H9 (cell line): Measurements from ENCODE around the gene WHRN. TPM values are rescaled to one million over a fixed set of nuclear protein-coding genes. Genes with fewer than 3 reads are reported as not detected.

Source experiments
- DNase-seq: peaks from one replicate; pipeline ENCODE4 v3.0.0-alpha.2; 2017
- H2AFZ ChIP-seq: one replicate; pipeline ENCODE4 v1.6.1; 2013; ENCODE audit warnings: mild to moderate bottlenecking, low read length, control low read depth, moderate library complexity
- H2AK5ac ChIP-seq: 2 replicates; pipeline ENCODE4 v1.6.1; 2013; ENCODE audit warnings: low read length, control low read depth, mixed read lengths; ENCODE audit not compliant: insufficient read length
- H2BK120ac ChIP-seq: one replicate; pipeline ENCODE4 v1.6.1; 2013; ENCODE audit warnings: low read depth, mild to moderate bottlenecking, low read length, control low read depth, inconsistent platforms; ENCODE audit not compliant: poor library complexity, severe bottlenecking
- H2BK12ac ChIP-seq: 2 replicates; pipeline ENCODE4 v1.6.1; 2013; ENCODE audit warnings: low read length, control low read depth, mixed read lengths, low read depth; ENCODE audit not compliant: insufficient read length
- H2BK15ac ChIP-seq: 2 replicates; pipeline ENCODE4 v1.6.1; 2013; ENCODE audit warnings: low read depth, low read length, control low read depth
- H2BK20ac ChIP-seq: one replicate; pipeline ENCODE4 v1.6.1; 2013; ENCODE audit warnings: low read depth, mild to moderate bottlenecking, low read length, control low read depth, inconsistent platforms; ENCODE audit not compliant: poor library complexity, severe bottlenecking
- H2BK5ac ChIP-seq: 2 replicates; pipeline ENCODE4 v1.6.1; 2013; ENCODE audit warnings: low read length, control low read depth, mixed read lengths; ENCODE audit not compliant: insufficient read length
- H3K14ac ChIP-seq: 2 replicates; pipeline ENCODE4 v1.6.1; 2013; ENCODE audit warnings: low read length, control low read depth; ENCODE audit not compliant: insufficient read depth
- H3K18ac ChIP-seq: 2 replicates; pipeline ENCODE4 v1.6.1; 2013; ENCODE audit warnings: low read depth, mild to moderate bottlenecking, mixed read lengths, low read length, control low read depth; ENCODE audit not compliant: insufficient read length
- H3K23ac ChIP-seq: 2 replicates; pipeline ENCODE4 v1.6.1; 2013; ENCODE audit warnings: low read length, control low read depth, mixed read lengths, low read depth; ENCODE audit not compliant: insufficient read length
- H3K23me2 ChIP-seq: 2 replicates; pipeline ENCODE4 v1.6.1; 2013; ENCODE audit warnings: low read depth, mild to moderate bottlenecking, mixed read lengths, low read length, control low read depth; ENCODE audit not compliant: insufficient read length, poor library complexity, severe bottlenecking
- H3K27ac ChIP-seq: 2 replicates; pipeline ENCODE4 v1.5.1; 2013; ENCODE audit warnings: low read length, control low read depth, mixed read lengths, low read depth; ENCODE audit not compliant: insufficient read length
- H3K27me3 ChIP-seq: 2 replicates; pipeline ENCODE4 v1.6.1; 2013; ENCODE audit warnings: low read length, control low read depth, inconsistent platforms; ENCODE audit not compliant: insufficient read depth
- H3K4ac ChIP-seq: 2 replicates; pipeline ENCODE4 v1.6.1; 2013; ENCODE audit warnings: low read depth, mild to moderate bottlenecking, control low read depth, inconsistent platforms, low read length, moderate library complexity
- H3K4me1 ChIP-seq: 2 replicates; pipeline ENCODE4 v1.6.1; 2013; ENCODE audit warnings: low read length, control low read depth, inconsistent platforms; ENCODE audit not compliant: insufficient read depth
- H3K4me2 ChIP-seq: 2 replicates; pipeline ENCODE4 v1.6.1; 2013; ENCODE audit warnings: low read length, control low read depth, mixed read lengths; ENCODE audit not compliant: insufficient read length, insufficient read depth
- H3K56ac ChIP-seq: 2 replicates; pipeline ENCODE4 v1.6.1; 2013; ENCODE audit warnings: low read depth, mild to moderate bottlenecking, mixed read lengths, low read length, control low read depth; ENCODE audit not compliant: insufficient read length
- H3K79me1 ChIP-seq: 2 replicates; pipeline ENCODE4 v1.6.1; 2013; ENCODE audit warnings: low read depth, mild to moderate bottlenecking, moderate library complexity, low read length, control low read depth, inconsistent platforms; ENCODE audit not compliant: insufficient read depth, poor library complexity, severe bottlenecking
- H3K79me2 ChIP-seq: 2 replicates; pipeline ENCODE4 v1.6.1; 2013; ENCODE audit warnings: low read length, control low read depth, inconsistent platforms; ENCODE audit not compliant: insufficient read depth
- H3K9ac ChIP-seq: 2 replicates; pipeline ENCODE4 v1.6.1; 2013; ENCODE audit warnings: low read length, control low read depth, mixed read lengths; ENCODE audit not compliant: insufficient read length; ENCODE audit errors: extremely low read depth
- H3K9me3 ChIP-seq: one replicate; pipeline ENCODE4 v1.6.1; 2013; ENCODE audit warnings: low read depth, low read length, inconsistent platforms; ENCODE audit not compliant: control insufficient read depth
- H3T11ph ChIP-seq: one replicate; pipeline ENCODE4 v1.6.1; 2013; ENCODE audit warnings: mild to moderate bottlenecking, low read length, control low read depth, inconsistent platforms
- H4K20me1 ChIP-seq: one replicate; pipeline ENCODE4 v1.6.1; 2013; ENCODE audit not compliant: control insufficient read depth, insufficient read length, insufficient read depth
- H4K5ac ChIP-seq: 2 replicates; pipeline ENCODE4 v1.6.1; 2013; ENCODE audit warnings: low read depth, mild to moderate bottlenecking, mixed read lengths, low read length, control low read depth; ENCODE audit not compliant: insufficient read length
- H4K8ac ChIP-seq: replicated peaks from 2 replicates; pipeline ENCODE4 v1.6.1; 2013; ENCODE audit warnings: low read length, control low read depth, mixed read lengths, low read depth; ENCODE audit not compliant: insufficient read length
- H4K91ac ChIP-seq: 2 replicates; pipeline ENCODE4 v1.6.1; 2013; ENCODE audit warnings: low read depth, mild to moderate bottlenecking, moderate library complexity, mixed read lengths, low read length, control low read depth; ENCODE audit not compliant: insufficient read length
- H3K27ac Mint-ChIP-seq, 3 experiments: 2 replicates in 2 of 3; 3 replicates in 1 of 3; pipeline ENCODE4 v1.8.0; 2020 to 2021; ENCODE audit warnings: mixed read lengths in 3 of 3, mild to moderate bottlenecking in 1 of 3, moderate library complexity in 1 of 3
- H3K27me3 Mint-ChIP-seq: 2 replicates; pipeline ENCODE4 v1.8.0; 2021; ENCODE audit warnings: low read depth, mild to moderate bottlenecking, moderate library complexity, mixed read lengths
- H3K36me3 Mint-ChIP-seq, 3 experiments: 2 replicates in 2 of 3; 3 replicates in 1 of 3; pipeline ENCODE4 v1.8.0; 2020 to 2021; ENCODE audit warnings: low read depth in 3 of 3, mixed read lengths in 3 of 3; ENCODE audit not compliant: insufficient read depth in 1 of 3
- H3K4me1 Mint-ChIP-seq, 2 experiments: 2 replicates each; pipeline ENCODE4 v1.8.0; 2020; ENCODE audit warnings: mixed read lengths in 2 of 2
- H3K4me3 Mint-ChIP-seq, 2 experiments: 2 replicates in 1 of 2; 3 replicates in 1 of 2; pipeline ENCODE4 v1.8.0; 2020 to 2021; ENCODE audit warnings: mild to moderate bottlenecking in 2 of 2, mixed read lengths in 2 of 2, moderate library complexity in 1 of 2
- H3K9me3 Mint-ChIP-seq, 2 experiments: 2 replicates in 1 of 2; 3 replicates in 1 of 2; pipeline ENCODE4 v1.8.0; 2020; ENCODE audit warnings: mild to moderate bottlenecking in 2 of 2, mixed read lengths in 2 of 2, moderate library complexity in 1 of 2
- CTCF ChIP-seq: fragments of 200-600 bp; sonication (generic); conservative IDR thresholded peaks from 3 replicates; pipeline ENCODE4 v1.8.0; 2021; ENCODE audit warnings: antibody characterized with exemption, mild to moderate bottlenecking
- WGBS: extraction: QIAGEN DNeasy Blood & Tissue Kit; methylation state at CpG from one replicate; pipeline ENCODE4 v1.1.7; 2013; ENCODE audit warnings: missing lambda C conversion rate, low lambda C conversion rate, mixed read lengths; ENCODE audit not compliant: insufficient read length; ENCODE audit errors: extremely low coverage; 5-methylcytosine and 5-hydroxymethylcytosine counted together
- total RNA-seq: library from RNA; stranded (reverse); gene quantifications from 2 replicates; pipeline ENCODE4 v1.2.1, GENCODE V29; 2021

WHRN gene
- total RNA-seq, 1 experiment from 2014 or later, result 2.2 TPM

GRCh38 chr9:114451707-114452031 is 53.6 kb downstream of the WHRN start:
- no peak overlapping the region for H3K56ac ChIP-seq
- H3K27me3 ChIP-seq, result no peaks in the 10 kb centered on the region
- H2BK20ac ChIP-seq, result no peak overlapping the region
- no peaks in the 10 kb centered on the region for H3K9me3 Mint-ChIP-seq
- no peak overlapping the region for H2BK15ac ChIP-seq
- H3K4me3 Mint-ChIP-seq, result no peak overlapping the region
- H3K14ac ChIP-seq, result no peak overlapping the region
- H4K8ac ChIP-seq, result no peak overlapping the region
- no peak overlapping the region for H2AFZ ChIP-seq
- no peak overlapping the region for H2BK5ac ChIP-seq
- peak; percentile 1 for DNase-seq
- H3K4ac ChIP-seq, result no peak overlapping the region
- no peaks in the 10 kb centered on the region for H3K79me1 ChIP-seq
- TF ChIP-seq CTCF, result no peak
- H2BK12ac ChIP-seq, result no peak overlapping the region
- H3K18ac ChIP-seq, result no peak overlapping the region
- H3K27ac ChIP-seq, result no peak overlapping the region
- H3K9me3 ChIP-seq, result no peaks in the 10 kb centered on the region
- peaks cover 9 to 13% of the 10 kb centered on the region in 2 experiments for H3K4me1 Mint-ChIP-seq
- no peak overlapping the region for H3K27ac Mint-ChIP-seq
- no peaks in the 10 kb centered on the region; a peak in 1 of 7 replicates for H3K36me3 Mint-ChIP-seq
- no peaks in the 10 kb centered on the region; the same call in 1 of the 2 replicates for H3K27me3 Mint-ChIP-seq
- H3K23me2 ChIP-seq, result no peaks in the 10 kb centered on the region
- no CpG with 5 or more reads among the region's 1 CpG for WGBS
- H4K20me1 ChIP-seq, result no peaks in the 10 kb centered on the region
- no peak overlapping the region for H2BK120ac ChIP-seq
- H3K4me1 ChIP-seq, result peaks cover 4% of the 10 kb centered on the region; the same call in 1 of the 2 replicates
- H4K5ac ChIP-seq, result no peak overlapping the region
- H3T11ph ChIP-seq, result no peak overlapping the region
- no peak overlapping the region for H3K9ac ChIP-seq
- H4K91ac ChIP-seq, result no peak overlapping the region
- H3K79me2 ChIP-seq, result no peaks in the 10 kb centered on the region
- H2AK5ac ChIP-seq, result no peak overlapping the region
- H3K4me2 ChIP-seq, result no peak overlapping the region
- no peak overlapping the region for H3K23ac ChIP-seq
